ENCODE results near the gene TBCEL.

Gene TBCEL

DNA sequence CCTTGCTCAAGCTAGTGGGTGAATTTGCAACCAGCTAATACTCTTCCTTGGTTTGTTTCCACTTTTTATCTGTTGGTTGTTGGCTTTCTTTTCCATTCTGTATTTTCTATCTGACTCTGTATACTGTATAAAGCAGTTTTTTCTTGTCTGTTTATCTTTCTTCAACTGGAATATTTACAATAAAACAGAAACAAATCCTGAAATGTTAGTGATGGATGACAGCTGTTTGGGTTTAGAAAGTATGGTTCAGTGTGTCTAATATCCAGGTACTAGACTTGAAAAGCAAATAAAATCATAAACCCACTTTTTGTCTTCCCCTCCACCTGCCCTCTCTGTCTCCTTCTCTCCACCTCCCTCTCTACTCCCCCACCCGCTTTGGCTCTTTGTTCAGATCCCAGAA is 35.3 kb upstream of the TBCEL start:
- Histone ChIP-seq H3K9me3 (ENCODE audit: insufficient read depth, low read length, severe bottlenecking) (no peaks in the 10 kb centered on the region), H3K4me2 (ENCODE audit: insufficient read depth, low read length) (no peak overlapping the region), H2AFZ (ENCODE audit: low read depth, low read length) (no peak overlapping the region), H4K20me1 (ENCODE audit: insufficient read depth, low read length) (no peaks in the 10 kb centered on the region), H3K36me3 (ENCODE audit: insufficient read depth, low read length) (no peaks in the 10 kb centered on the region), H3K4me3 (ENCODE audit: low read depth in 1 of 2, low read length in 2 of 2) (no peak overlapping the region), H3K9ac (ENCODE audit: low read depth, low read length) (no peak overlapping the region), H3K4me1 (ENCODE audit: insufficient read depth, low read length) (no peaks in the 10 kb centered on the region), H3K27me3 (ENCODE audit: insufficient read depth, low read length, poor library complexity) (peaks cover 17% of the 10 kb centered on the region), H3K27ac (ENCODE audit: low read length) (no peak overlapping the region), H3K79me2 (ENCODE audit: insufficient read depth, low read length) (no peaks in the 10 kb centered on the region)
- ATAC-seq (ENCODE audit: insufficient read depth, low read depth) (no peak), DNase-seq (no peak)
- TF ChIP-seq, protein P1, sequence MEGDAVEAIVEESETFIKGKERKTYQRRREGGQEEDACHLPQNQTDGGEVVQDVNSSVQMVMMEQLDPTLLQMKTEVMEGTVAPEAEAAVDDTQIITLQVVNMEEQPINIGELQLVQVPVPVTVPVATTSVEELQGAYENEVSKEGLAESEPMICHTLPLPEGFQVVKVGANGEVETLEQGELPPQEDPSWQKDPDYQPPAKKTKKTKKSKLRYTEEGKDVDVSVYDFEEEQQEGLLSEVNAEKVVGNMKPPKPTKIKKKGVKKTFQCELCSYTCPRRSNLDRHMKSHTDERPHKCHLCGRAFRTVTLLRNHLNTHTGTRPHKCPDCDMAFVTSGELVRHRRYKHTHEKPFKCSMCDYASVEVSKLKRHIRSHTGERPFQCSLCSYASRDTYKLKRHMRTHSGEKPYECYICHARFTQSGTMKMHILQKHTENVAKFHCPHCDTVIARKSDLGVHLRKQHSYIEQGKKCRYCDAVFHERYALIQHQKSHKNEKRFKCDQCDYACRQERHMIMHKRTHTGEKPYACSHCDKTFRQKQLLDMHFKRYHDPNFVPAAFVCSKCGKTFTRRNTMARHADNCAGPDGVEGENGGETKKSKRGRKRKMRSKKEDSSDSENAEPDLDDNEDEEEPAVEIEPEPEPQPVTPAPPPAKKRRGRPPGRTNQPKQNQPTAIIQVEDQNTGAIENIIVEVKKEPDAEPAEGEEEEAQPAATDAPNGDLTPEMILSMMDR (IDR thresholded peaks at IDR 0.05; ENCODE audit: borderline replicate concordance, extremely low read depth, low read length, poor library complexity, severe bottlenecking), result no peak
- TF ChIP-seq EZH2 (IDR thresholded peaks at IDR 0.05; ENCODE audit: borderline replicate concordance, low read depth, low read length, severe bottlenecking), result no peak

DNA sequence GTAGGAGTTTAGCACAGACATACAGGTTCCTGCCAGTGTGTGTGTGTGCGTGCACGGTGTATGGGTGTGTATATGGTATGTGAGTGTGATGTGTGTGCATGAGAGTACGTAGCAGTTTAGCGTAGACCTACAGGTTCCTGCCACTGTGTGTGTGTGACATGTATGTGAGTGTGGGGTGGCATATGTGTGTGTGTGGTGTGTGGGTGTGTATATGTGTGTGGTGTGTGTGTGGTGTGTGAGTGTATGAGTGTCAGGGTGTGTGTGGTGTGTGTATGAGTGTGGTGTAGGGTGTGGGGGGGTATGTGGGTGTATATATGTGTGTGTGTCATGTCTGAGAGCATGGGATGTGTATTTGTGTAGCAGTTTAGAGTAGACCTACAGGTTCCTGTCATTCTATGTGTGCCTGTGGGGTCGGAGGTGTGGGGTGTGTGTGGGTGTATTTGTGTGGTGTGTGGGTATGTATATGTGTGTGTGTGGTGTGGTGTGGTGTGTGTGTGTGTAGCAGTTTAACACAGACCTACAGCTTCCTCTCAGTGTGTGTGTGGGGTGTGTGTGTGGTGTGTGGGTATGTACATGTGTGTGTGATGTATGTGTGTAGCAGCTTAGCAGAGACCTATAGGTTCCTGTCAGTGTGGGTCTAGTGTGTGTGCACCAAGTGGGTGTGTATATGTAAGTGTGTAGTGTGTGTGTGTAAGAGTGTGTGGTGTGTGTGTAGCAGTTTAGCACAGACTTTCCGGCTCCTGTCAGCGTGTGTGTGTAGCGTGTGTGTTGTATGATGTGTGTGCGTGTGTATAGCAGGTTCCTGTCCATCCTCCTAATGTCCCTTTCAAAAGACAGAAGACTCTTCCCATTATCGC is 31.8 kb upstream of the TBCEL start:
- peaks cover 30% of the 10 kb centered on the region for H3K27me3 ChIP-seq (ENCODE audit: insufficient read depth, low read length, poor library complexity)
- H3K36me3 ChIP-seq (ENCODE audit: insufficient read depth, low read length), result no peaks in the 10 kb centered on the region
- H3K9ac ChIP-seq (ENCODE audit: low read depth, low read length), result no peak overlapping the region
- H2AFZ ChIP-seq (ENCODE audit: low read depth, low read length), result no peak overlapping the region
- no peaks in the 10 kb centered on the region for H3K79me2 ChIP-seq (ENCODE audit: insufficient read depth, low read length)
- H3K4me2 ChIP-seq (ENCODE audit: insufficient read depth, low read length), result no peak overlapping the region
- H3K9me3 ChIP-seq (ENCODE audit: insufficient read depth, low read length, severe bottlenecking), result no peaks in the 10 kb centered on the region
- H3K4me1 ChIP-seq (ENCODE audit: insufficient read depth, low read length), result no peaks in the 10 kb centered on the region
- TF ChIP-seq EZH2 (IDR thresholded peaks at IDR 0.05; ENCODE audit: borderline replicate concordance, low read depth, low read length, severe bottlenecking), result no peak
- TF ChIP-seq, protein P1 (IDR thresholded peaks at IDR 0.05; ENCODE audit: borderline replicate concordance, extremely low read depth, low read length, poor library complexity, severe bottlenecking), result no peak
- no peak overlapping the region for H3K4me3 ChIP-seq (ENCODE audit: low read depth in 1 of 2, low read length in 2 of 2)
- H4K20me1 ChIP-seq (ENCODE audit: insufficient read depth, low read length), result no peaks in the 10 kb centered on the region
- DNase-seq (no peak), ATAC-seq (ENCODE audit: insufficient read depth, low read depth) (no peak)
- no peak overlapping the region for H3K27ac ChIP-seq (ENCODE audit: low read length)

DNA sequence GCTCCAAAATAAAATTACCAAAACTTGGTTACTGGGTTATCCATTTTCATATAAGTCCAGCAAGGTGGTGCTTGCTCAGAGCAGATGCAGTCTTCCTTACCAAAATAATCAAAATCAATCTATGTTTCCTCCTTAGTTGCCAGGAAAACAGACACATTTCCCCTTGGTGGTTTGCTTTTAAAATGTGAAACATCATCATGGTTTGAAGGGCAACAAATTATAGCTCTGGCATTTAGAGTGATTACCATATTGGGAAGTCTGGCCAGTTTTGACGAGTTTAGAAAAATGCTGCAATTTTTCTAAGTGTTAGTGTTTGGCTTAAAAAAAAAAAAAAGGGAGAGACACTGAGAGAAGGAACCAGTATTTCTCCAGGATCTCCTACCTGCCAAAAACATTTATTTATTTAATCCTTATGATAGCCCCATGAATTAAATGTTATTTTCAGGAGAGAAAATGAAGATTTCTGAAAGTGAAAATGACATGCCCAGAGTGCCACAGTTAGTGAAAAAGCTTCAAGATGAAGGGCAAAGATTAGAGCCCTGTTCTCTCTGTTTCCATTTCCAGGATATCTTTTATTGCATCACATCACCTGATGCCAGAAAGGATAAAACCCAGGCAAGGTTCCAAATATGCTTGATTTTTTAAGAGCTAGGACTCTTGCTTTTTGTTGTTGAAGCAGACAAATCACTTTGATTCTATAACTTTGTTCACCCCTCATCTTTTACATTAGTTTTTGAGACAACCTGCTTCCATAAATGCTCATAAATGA is 29.6 kb upstream of the TBCEL start:
- no peak for ATAC-seq (ENCODE audit: insufficient read depth, low read depth)
- no peak overlapping the region for H3K9ac ChIP-seq (ENCODE audit: low read depth, low read length)

More for the DNA sequence above, 29.6 kb upstream of the TBCEL start:
- no peak overlapping the region for H3K4me3 ChIP-seq (ENCODE audit: low read depth in 1 of 2, low read length in 2 of 2)
- no peak overlapping the region for H2AFZ ChIP-seq (ENCODE audit: low read depth, low read length)
- no peaks in the 10 kb centered on the region for H3K79me2 ChIP-seq (ENCODE audit: insufficient read depth, low read length)
- no peaks in the 10 kb centered on the region for H4K20me1 ChIP-seq (ENCODE audit: insufficient read depth, low read length)
- H3K27me3 ChIP-seq (ENCODE audit: insufficient read depth, low read length, poor library complexity), result peaks cover 30% of the 10 kb centered on the region
- no peaks in the 10 kb centered on the region for H3K36me3 ChIP-seq (ENCODE audit: insufficient read depth, low read length)
- no peaks in the 10 kb centered on the region for H3K4me1 ChIP-seq (ENCODE audit: insufficient read depth, low read length)
- DNase-seq, result no peak
- H3K4me2 ChIP-seq (ENCODE audit: insufficient read depth, low read length), result no peak overlapping the region
- H3K27ac ChIP-seq (ENCODE audit: low read length), result no peak overlapping the region
- H3K9me3 ChIP-seq (ENCODE audit: insufficient read depth, low read length, severe bottlenecking), result no peaks in the 10 kb centered on the region
- no peak for TF ChIP-seq EZH2 (IDR thresholded peaks at IDR 0.05; ENCODE audit: borderline replicate concordance, low read depth, low read length, severe bottlenecking)
- TF ChIP-seq, protein P1 (IDR thresholded peaks at IDR 0.05; ENCODE audit: borderline replicate concordance, extremely low read depth, low read length, poor library complexity, severe bottlenecking), result no peak
